ENCODE data around the gene ECE2.

ECE2 gene

DNA sequence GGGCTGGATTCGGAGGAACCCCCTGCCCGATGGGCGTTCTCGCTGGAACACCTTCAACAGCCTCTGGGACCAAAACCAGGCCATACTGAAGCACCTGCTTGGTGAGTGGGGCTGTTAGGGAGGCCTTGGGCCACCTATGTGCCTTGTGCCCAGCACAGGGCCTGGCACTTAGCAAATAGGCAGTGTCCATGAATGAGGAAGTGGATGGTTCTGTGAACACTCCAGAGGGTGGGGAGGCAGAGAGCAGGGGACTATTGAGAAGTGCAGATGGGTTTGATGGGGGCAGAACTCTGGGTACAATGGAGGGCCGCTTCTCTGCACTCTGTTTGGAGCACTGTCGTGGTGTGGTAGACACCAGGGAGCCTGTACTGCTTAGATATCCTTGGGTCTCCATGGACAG is 1.5 kb downstream of the ECE2 start:
- DNase-seq: no peak

DNA sequence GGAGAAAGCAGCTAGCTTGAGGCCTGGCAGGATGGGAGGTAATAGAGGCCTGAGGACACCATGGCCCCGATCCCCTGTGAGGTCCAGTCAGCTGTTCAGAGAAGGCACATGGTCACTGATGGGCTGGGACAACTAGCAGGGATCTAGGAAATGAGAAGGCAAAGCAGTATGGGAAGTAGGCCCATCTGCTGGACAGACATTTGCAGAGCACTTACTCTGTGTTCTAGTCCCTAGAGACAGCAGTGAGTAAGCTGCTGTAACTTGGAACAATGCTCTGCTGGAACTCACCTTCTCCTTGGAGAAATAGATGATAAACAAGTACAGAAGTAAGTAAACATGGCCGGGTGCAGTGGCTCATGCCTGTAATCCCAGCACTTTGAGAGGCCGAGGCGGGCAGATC is 7.1 kb downstream of the ECE2 start:
- DNase-seq: no peak

DNA sequence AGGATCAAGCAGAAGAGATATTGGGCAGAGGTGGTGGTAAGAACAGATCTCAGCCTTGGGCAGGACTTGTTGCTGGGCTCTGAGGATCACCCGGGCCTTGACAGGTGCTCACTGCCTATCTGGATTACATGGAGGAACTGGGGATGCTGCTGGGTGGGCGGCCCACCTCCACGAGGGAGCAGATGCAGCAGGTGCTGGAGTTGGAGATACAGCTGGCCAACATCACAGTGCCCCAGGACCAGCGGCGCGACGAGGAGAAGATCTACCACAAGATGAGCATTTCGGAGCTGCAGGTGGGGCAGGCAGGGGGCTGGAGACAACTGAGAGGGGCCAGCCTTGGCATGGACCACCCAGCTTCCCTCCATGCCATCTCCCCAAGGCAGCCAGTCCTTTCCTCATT is 7.9 kb downstream of the ECE2 start:
- no peak for DNase-seq

DNA sequence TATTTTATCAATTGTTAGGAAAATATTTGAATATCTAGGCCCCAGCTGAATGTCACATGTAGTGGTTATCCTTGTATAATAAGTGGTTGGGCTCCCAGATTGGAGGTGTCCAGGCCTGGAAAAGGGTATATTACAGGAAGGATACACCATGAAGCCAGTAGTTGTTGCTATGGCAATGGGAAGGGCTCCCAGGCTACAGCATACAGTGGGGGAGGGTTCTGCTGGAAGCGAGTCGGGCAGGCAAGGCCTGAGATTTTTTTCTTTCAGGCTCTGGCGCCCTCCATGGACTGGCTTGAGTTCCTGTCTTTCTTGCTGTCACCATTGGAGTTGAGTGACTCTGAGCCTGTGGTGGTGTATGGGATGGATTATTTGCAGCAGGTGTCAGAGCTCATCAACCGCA is 8.9 kb downstream of the ECE2 start:
- DNase-seq: peak; percentile 89

DNA sequence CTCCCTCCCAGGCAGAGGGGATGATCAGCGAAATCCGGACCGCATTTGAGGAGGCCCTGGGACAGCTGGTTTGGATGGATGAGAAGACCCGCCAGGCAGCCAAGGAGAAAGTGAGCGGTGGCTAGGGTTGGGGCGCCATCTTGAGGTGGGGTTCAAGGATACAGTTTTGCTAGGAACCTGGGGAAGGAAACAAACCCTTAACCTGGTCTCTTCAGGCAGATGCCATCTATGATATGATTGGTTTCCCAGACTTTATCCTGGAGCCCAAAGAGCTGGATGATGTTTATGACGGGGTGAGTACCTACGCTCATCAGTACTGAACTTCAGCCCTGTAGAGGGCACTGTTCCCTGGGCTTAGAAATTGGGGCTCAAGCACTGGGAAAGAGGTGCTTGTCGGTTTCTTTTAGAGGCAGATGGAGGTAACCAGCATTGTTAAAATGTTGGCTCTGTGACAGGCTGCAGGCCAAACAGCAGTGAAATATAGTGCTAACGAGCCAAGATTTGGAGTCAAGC is 13.7 kb downstream of the ECE2 start:
- peak; percentile 75 for DNase-seq

DNA sequence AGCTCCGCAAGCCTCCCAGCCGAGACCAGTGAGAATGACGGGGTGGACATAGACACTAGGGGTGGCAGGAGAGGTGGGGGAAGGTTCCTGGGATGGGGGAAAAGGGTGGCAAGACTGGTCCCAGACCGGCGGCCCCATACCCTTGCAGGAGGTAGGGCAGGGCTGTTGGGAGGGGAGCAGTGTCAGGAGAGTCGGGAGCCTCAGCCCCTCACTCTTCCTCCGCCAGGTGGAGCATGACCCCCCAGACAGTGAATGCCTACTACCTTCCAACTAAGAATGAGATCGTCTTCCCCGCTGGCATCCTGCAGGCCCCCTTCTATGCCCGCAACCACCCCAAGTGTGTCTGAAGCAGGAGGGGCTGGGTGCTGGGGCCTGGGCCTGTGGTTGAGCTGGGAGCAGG is 14.5 kb downstream of the ECE2 start:
- DNase-seq: no peak

DNA sequence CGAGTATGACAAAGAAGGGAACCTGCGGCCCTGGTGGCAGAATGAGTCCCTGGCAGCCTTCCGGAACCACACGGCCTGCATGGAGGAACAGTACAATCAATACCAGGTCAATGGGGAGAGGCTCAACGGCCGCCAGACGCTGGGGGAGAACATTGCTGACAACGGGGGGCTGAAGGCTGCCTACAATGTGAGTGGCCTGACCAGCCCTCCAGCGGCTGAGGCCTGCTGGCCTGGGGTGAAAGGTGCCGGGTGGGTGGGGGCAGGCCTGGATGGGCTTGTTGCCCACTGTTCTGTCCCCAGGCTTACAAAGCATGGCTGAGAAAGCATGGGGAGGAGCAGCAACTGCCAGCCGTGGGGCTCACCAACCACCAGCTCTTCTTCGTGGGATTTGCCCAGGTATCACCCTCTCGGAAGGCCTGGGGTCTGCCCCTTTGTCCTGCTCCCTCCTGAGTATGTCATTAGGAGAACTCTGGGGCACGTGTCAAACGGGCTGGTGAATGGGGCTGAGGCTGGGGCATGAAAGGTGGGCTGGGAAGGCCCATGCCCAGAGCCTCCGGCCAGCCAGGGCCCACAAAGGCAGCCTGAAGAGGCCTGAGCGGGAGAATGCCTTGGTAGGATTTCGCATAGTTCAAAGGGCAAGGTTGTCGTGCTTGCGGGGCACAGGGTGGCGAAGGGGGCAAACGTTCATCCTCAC is 15.4 kb downstream of the ECE2 start:
- no peak for DNase-seq

DNA sequence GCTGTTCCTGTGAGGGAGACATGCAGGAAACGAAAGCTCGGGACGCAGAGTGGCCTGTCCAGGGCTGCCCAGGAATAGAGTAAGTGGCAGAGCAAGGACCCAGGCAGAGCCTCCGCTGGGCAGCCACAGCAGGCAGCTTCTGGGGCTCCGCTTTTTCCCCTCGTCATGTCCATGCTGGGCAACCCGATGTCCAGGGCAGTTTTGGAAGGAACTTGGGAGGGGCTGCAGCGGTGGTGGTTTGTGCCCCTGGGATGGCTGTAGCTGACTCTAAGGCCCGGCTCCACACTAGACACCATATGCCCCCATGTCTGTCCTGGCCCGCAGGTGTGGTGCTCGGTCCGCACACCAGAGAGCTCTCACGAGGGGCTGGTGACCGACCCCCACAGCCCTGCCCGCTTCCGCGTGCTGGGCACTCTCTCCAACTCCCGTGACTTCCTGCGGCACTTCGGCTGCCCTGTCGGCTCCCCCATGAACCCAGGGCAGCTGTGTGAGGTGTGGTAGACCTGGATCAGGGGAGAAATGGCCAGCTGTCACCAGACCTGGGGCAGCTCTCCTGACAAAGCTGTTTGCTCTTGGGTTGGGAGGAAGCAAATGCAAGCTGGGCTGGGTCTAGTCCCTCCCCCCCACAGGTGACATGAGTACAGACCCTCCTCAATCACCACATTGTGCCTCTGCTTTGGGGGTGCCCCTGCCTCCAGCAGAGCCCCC is 16.1 kb downstream of the ECE2 start:
- DNase-seq: no peak

DNA sequence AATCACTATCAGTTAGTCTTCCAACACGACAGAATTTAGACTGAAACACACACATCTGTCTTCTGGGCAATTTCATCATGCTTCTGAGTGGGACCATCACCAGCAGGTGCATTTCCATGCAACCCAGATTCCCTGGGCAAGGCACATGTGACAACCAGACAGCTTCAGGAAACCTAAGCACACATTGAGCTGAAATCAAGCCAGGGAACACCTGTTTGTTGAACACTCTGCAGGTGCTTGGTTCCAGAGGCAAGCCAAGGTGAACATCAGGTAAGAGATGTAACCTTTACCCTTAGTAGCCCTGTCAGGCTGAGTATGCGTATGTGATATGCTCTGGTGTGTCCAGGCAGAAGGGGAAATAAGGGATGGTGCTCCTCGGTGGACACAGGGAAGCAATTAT is 19.9 kb downstream of the ECE2 start:
- peak; percentile 53 for DNase-seq

DNA sequence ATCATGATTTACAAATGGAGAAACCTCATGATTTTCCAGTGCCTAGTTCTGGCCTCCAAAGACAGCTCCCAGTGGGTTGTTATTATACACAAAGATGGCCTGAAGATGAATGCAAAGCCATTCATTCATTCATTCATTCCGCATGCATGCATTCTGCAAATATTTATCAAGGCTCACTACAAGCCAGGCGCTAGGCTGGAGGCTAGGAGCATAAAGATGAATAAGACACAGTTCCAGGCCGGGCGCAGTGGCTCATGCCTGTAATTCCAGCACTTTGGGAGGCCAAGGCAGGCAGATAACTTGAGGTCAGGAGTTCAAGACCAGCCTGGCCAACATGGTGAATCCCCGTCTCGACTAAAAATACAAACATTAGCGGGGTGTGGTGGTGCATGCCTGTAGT is 20.8 kb downstream of the ECE2 start:
- no peak for DNase-seq

DNA sequence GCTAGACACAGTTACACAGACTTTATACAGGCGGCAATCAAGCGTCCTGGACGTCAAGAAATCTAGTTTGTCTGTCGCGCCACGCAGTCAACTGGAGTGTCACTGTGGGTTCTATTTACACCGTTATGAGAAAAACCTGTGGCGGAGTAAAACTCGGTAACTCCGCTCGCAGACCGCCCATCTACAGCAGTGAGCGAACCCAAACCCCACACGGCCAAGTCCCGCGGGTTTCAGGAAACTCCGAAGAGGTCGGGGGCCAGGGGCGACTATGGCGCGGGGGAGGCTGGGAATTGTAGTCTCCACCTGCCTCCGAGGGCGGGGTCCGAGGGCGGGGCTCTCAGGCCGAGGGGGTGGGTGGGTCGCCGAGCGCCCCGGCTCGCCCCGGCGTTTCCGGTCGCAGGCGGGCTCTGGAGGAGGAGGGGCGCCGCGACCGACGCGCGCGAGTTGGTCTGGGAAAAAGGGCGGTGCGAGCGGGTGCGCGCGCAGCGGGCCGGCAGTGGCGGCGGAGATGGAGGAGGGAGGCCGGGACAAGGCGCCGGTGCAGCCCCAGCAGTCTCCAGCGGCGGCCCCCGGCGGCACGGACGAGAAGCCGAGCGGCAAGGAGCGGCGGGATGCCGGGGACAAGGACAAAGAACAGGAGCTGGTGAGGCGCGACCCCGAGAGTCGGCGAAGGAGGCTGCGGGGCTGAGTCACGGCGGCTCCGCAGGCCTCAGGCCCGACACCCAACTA is 23.1 kb downstream of the ECE2 start, which contains the start of gene PSMD2:
Gene PSMD2 (plus strand): TSS at position 483 of the 729 bp plus-strand sequence. CDS start 26 bp downstream, at position 509.
- peak; percentile 99 for DNase-seq

DNA sequence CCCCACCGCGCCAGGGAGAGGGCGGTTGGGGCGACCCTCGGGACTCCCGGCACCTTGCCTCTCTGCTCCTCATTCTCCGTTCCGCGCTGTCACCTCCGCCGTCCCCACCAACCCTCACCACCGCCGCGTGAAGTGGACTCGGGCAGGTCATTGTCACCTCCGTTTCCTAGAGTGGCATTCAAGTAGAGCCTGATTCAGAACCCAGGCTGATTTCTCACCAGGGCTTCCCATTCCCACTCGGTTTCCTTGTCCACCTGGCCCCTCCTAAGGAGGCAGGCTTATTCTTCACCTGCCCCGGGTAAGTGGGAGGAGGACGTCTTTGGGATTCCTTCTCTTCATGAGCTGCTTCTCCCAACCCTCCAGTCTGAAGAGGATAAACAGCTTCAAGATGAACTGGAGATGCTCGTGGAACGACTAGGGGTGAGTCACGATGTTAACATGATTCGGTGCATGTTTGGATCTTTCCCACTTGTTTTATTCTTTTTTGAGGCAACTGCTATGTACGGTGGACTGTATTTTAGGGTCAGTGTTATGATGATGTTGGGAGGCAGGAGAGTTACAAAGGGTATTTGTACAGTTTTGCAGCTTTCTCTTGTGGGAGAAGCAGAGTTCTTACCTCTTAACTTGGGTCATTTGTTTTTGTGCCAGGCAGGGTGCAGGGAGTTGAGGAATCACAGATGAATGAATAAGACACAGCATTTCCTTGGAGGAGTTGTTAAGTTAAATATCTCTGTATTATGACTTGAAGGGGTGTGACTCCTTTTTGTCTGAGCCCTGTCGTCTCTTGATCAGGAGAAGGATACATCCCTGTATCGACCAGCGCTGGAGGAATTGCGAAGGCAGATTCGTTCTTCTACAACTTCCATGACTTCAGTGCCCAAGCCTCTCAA is 23.9 kb downstream of the ECE2 start:
- DNase-seq: peak; percentile 44

DNA sequence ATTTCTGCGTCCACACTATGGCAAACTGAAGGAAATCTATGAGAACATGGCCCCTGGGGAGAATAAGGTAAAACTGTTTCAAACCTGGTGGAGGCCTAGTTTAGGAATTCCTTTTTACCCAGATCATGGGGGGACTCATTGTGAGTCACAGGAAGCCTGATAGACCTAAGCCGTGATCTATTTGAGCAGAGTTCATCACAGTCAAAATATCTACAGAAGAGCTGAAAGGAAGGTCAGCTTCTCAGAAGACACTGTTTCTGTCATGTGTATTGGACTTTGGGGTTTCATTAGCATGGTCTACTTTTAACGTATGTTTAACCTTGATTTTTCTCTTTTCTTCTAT is 24.5 kb downstream of the ECE2 start:
- DNase-seq: no peak

DNA sequence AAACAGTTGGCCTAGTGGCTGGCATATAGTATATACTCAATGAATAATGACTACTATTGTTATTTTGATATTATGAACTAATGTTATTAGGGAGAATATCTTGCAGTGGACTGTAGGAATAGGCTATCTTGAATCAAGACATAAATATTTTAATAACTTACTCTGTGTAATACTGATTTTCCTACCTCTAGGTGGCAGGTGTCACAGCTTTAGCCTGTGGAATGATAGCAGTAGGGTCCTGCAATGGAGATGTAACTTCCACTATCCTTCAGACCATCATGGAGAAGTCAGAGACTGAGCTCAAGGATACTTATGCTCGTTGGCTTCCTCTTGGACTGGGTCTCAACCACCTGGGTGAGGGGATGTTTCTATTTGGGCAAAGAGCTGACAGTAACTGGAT is 29.8 kb downstream of the ECE2 start:
- no peak for DNase-seq

DNA sequence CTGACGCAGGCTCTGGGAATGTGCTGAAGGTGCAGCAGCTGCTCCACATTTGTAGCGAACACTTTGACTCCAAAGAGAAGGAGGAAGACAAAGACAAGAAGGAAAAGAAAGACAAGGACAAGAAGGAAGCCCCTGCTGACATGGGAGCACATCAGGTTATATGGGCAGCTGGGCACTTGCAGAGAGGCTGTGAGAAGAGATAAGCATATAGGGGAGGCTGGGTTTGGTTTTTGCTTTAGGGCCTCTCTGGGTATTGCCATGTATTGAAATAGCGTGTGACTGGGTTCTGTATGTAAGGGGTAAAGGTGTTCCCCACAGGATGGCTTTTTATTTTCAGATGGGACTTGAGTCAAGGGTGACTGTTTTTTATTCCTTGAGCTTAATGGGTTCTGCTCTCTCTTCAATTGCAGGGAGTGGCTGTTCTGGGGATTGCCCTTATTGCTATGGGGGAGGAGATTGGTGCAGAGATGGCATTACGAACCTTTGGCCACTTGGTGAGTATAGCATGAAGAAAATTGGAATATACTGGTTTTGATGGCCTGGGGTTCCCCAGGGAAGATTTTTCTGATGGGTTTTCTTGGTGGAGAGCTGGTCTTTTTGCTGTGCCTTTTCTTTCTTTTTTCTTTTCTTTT is 30.6 kb downstream of the ECE2 start:
- no peak for DNase-seq

DNA sequence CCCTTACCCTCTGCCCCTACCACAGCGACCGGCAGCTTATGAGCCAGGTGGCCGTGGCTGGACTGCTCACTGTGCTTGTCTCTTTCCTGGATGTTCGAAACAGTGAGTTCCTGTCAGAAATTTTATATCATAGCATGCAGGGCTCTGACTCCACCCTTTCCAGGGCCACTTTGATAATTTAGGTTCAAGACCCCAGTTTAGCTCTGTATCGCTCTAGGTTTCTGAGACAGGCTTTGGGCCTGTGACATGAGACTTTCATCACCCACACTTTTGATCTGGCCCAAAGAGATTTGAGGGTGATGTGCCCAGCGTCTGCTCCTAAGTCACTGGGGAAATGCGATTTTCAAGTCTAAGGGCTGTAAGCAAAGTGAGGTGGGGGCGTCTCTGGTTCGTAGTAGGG is 32.1 kb downstream of the ECE2 start:
- no peak for DNase-seq

DNA sequence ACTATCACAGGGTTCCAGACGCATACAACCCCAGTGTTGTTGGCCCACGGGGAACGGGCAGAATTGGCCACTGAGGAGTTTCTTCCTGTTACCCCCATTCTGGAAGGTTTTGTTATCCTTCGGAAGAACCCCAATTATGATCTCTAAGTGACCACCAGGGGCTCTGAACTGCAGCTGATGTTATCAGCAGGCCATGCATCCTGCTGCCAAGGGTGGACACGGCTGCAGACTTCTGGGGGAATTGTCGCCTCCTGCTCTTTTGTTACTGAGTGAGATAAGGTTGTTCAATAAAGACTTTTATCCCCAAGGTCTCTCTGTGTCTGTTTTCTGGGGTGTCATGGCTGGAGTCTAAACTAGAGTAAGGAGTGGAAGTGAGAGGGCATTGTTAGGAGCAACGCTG is 32.9 kb downstream of the ECE2 start:
- DNase-seq: no peak

DNA sequence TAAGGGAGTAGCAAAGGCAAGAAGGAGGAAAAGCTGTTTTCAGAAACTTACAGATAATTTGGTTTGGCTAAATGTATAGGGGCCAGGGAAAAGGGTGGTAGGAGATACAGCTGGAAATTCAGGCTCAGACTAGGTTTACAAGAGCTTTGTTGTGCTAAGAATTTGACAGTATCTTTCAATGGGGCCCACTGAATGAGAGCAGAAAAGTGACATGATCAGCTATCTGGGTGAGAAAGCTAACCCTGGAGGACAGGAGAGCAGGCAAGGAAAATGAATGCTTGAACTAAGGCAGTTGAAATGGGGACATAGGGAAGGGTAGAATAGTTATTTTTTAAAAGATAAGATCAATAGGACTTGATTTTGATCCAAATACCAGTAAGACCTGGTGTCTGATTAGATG is 35.8 kb downstream of the ECE2 start:
- no peak for DNase-seq

DNA sequence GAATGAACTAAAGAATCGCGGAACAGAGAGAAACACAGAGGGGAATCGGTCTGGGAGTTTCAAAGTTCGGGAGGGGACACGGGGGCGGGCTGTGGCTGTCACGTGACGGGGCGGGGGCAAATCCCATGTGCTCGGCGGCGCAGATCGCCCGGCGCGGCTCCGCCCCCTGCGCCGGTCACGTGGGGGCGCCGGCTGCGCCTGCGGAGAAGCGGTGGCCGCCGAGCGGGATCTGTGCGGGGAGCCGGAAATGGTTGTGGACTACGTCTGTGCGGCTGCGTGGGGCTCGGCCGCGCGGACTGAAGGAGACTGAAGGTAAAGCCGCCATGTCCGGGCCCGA is 38.5 kb downstream of the ECE2 start, which contains the start of gene EIF4G1:
Gene EIF4G1 (plus strand): TSS at position 244 of the 337 bp plus-strand sequence. CDS start 1,191 bp downstream, outside the sequence.
- peak; percentile 98 for DNase-seq

DNA sequence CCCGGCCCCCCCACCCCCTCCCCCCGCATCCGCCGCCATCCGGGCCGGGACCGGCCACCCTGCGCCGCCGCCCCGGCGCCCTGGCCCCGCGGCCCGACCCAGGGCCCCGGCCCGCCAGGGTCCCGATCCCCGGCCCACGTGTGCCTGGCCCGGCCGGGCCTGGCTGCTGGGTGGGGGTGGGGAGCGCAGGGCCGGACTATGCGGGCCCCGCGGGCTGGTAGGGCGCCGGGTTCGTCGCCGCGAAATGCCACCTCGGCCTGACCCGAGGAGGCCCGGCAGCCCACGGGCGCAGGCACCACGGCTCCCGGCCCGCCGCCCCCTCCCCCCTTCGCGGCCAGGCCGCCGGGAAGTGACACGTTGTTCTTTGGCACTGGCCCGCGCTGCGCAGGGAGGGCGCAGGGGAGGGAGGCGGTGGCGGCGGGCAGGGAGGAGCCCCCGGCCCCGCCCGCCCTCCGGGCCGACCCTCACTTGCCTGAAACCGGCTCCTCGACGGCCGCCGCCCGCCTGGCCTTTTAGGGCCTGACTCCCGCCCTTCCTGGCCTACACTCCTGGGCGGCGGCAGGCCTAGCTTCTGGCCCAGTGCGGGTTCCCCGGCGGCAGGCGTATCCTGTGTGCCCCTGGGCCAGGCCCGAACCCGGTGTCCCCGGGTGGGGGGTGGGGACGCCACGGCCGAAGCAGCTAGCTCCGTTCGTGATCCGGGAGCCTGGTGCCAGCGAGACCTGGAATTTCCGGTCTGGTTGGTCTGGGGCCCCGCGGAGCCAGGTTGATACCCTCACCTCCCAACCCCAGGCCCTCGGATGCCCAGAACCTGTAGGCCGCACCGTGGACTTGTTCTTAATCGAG is 39.1 kb downstream of the ECE2 start:
- peak; percentile 74 for DNase-seq

DNA sequence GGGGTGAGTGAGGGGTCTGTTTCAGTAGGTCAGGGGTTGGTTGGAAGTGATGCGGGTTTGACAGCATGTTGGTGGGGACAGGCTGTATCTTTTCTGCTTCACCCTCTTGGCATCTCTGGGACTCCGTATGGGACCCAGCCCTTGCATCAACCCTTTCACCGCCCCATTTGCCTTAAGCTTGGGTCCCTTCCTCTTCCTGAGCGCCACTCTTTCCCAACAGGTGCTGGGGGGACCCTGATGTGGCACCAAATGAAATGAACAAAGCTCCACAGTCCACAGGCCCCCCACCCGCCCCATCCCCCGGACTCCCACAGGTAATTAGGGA is 39.7 kb downstream of the ECE2 start:
- no peak for DNase-seq

All from NCI-H146 (cell line).